ENCODE measurements around the gene GARRE1. TPM values are rescaled to one million over a fixed set of nuclear protein-coding genes. Genes with fewer than 3 reads are reported as not detected.
A peak's percentile ranks its signal among the peaks of the same experiment; 100 is the strongest.

The GARRE1 gene
- total RNA-seq, 2 donors from 2014 or later = 21.9 to 27.9 TPM

GRCh38 chr19:34229721-34230120, 24.6 kb upstream of the GARRE1 start:
- H3K4me3 Mint-ChIP-seq = no peak overlapping the region
- H3K9me3 Mint-ChIP-seq = no peaks in the 10 kb centered on the region
- H3K36me3 ChIP-seq (ENCODE audit: control insufficient read depth, insufficient read depth, low read length) = peaks cover 75% of the 10 kb centered on the region
- no peaks in the 10 kb centered on the region for H3K9me3 ChIP-seq (ENCODE audit: control insufficient read depth, low read length)
- H3K27ac Mint-ChIP-seq = no peak overlapping the region
- TF ChIP-seq, protein P1, sequence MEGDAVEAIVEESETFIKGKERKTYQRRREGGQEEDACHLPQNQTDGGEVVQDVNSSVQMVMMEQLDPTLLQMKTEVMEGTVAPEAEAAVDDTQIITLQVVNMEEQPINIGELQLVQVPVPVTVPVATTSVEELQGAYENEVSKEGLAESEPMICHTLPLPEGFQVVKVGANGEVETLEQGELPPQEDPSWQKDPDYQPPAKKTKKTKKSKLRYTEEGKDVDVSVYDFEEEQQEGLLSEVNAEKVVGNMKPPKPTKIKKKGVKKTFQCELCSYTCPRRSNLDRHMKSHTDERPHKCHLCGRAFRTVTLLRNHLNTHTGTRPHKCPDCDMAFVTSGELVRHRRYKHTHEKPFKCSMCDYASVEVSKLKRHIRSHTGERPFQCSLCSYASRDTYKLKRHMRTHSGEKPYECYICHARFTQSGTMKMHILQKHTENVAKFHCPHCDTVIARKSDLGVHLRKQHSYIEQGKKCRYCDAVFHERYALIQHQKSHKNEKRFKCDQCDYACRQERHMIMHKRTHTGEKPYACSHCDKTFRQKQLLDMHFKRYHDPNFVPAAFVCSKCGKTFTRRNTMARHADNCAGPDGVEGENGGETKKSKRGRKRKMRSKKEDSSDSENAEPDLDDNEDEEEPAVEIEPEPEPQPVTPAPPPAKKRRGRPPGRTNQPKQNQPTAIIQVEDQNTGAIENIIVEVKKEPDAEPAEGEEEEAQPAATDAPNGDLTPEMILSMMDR (conservative IDR thresholded peaks at IDR 0.05) = no peak
- no peaks in the 10 kb centered on the region for H3K4me1 ChIP-seq (ENCODE audit: control insufficient read depth, insufficient read depth, low read length)
- no peaks in the 10 kb centered on the region for H3K27me3 ChIP-seq (ENCODE audit: control insufficient read depth, insufficient read depth, low read length, poor library complexity, severe bottlenecking)
- no peak overlapping the region for H3K9ac ChIP-seq (ENCODE audit: extremely low read depth, low read length, poor library complexity, severe bottlenecking)
- no peak for DNase-seq
- H3K36me3 Mint-ChIP-seq (ENCODE audit: low read depth) = peaks cover 41% of the 10 kb centered on the region
- H3K4me1 Mint-ChIP-seq = peaks cover 17% of the 10 kb centered on the region
- H3K4me3 ChIP-seq (ENCODE audit: low read length) = no peak overlapping the region
- H3K27ac ChIP-seq (ENCODE audit: low read depth, low read length) = no peak overlapping the region
- H3K27me3 Mint-ChIP-seq (ENCODE audit: insufficient read depth) = no peaks in the 10 kb centered on the region
- WGBS, 2 experiments (ENCODE audit: insufficient coverage in 1 of 2, insufficient read length in 1 of 2) = 92 to 96% methylated on average over 4 of the region's 4 CpGs

DNA sequence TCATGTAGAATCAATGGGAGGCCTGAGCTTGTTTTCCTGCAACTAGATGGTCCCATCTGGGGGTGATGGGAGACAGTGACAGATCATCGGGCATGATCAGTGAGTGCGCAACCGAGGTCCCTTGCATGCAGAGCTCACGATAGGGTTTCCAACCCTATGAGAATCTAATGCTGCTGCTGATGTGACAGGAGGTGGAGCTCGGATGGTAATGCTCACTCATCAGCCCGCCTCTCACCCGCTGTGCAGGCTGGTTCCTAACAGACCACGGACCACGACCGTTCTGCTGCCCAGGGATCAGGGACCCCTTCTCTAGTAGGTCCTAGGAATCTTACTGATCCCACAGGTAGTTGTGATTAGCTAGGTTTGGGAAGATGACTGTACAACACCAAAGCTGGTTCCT, 23.5 kb upstream of the GARRE1 start:
- Histone ChIP-seq H3K27me3 (ENCODE audit: control insufficient read depth, insufficient read depth, low read length, poor library complexity, severe bottlenecking) (no peaks in the 10 kb centered on the region), H3K36me3 (ENCODE audit: control insufficient read depth, insufficient read depth, low read length) (peaks cover 64% of the 10 kb centered on the region), H3K4me3 (ENCODE audit: low read length) (no peak overlapping the region), H3K27ac (ENCODE audit: low read depth, low read length) (no peak overlapping the region), H3K4me1 (ENCODE audit: control insufficient read depth, insufficient read depth, low read length) (no peaks in the 10 kb centered on the region), H3K9ac (ENCODE audit: extremely low read depth, low read length, poor library complexity, severe bottlenecking) (no peak overlapping the region), H3K9me3 (ENCODE audit: control insufficient read depth, low read length) (no peaks in the 10 kb centered on the region)
- Mint-ChIP-seq H3K27ac (peak overlapping the region; percentile 82), H3K9me3 (no peaks in the 10 kb centered on the region), H3K4me1 (peaks cover 13% of the 10 kb centered on the region), H3K4me3 (no peak overlapping the region), H3K36me3 (ENCODE audit: low read depth) (peaks cover 36% of the 10 kb centered on the region), H3K27me3 (ENCODE audit: insufficient read depth) (no peaks in the 10 kb centered on the region)
- DNase-seq = peak; percentile 59
- WGBS, 2 experiments (ENCODE audit: insufficient coverage in 1 of 2, insufficient read length in 1 of 2) = 84 to 86% methylated on average over 5 to 10 of the region's 10 CpGs
- TF ChIP-seq, protein P1 (conservative IDR thresholded peaks at IDR 0.05) = no peak

DNA sequence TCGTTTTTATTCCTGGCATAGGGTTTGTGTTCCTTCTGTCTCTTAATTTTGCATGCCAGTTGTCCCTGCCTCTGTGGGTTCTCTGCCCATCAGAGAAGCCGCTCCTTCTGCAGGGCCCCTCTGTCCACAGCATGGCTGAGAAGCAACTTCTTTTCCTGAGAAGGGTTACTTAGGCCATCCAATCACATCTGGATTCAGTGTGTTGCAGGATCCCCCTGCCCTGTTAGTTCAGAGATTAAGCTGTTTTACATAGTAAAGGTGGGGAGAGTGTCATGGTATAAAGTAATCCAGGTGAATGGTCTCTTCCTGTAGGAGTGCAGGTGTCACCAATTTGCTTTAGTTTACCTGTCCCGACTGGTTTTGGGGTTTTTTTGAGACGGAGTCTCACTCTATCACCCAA, 22.9 kb upstream of the GARRE1 start:
- Histone ChIP-seq H3K27ac (ENCODE audit: low read depth, low read length) (no peak overlapping the region), H3K4me1 (ENCODE audit: control insufficient read depth, insufficient read depth, low read length) (no peaks in the 10 kb centered on the region), H3K9ac (ENCODE audit: extremely low read depth, low read length, poor library complexity, severe bottlenecking) (no peak overlapping the region), H3K36me3 (ENCODE audit: control insufficient read depth, insufficient read depth, low read length) (peaks cover 57% of the 10 kb centered on the region), H3K9me3 (ENCODE audit: control insufficient read depth, low read length) (no peaks in the 10 kb centered on the region), H3K27me3 (ENCODE audit: control insufficient read depth, insufficient read depth, low read length, poor library complexity, severe bottlenecking) (no peaks in the 10 kb centered on the region), H3K4me3 (ENCODE audit: low read length) (no peak overlapping the region)
- peaks cover 13% of the 10 kb centered on the region for H3K4me1 Mint-ChIP-seq
- TF ChIP-seq, protein P1 (conservative IDR thresholded peaks at IDR 0.05) = no peak
- DNase-seq = peak; percentile 55
- peaks cover 33% of the 10 kb centered on the region for H3K36me3 Mint-ChIP-seq (ENCODE audit: low read depth)
- H3K27ac Mint-ChIP-seq = peak overlapping the region; percentile 82
- H3K4me3 Mint-ChIP-seq = no peak overlapping the region
- WGBS, 2 experiments (ENCODE audit: insufficient coverage in 1 of 2, insufficient read length in 1 of 2) = 89 to 95% methylated on average over 4 of the region's 4 CpGs
- H3K9me3 Mint-ChIP-seq = no peaks in the 10 kb centered on the region
- H3K27me3 Mint-ChIP-seq (ENCODE audit: insufficient read depth) = no peaks in the 10 kb centered on the region

Measured in endodermal cell (in vitro differentiated cells).